IPS DF 6.9 (cell line): ENCODE results near the gene ANKRD33B.

Source experiments
- DNase-seq: peaks from one replicate; pipeline ENCODE4 v3.0.0-alpha.2; 2013; ENCODE audit warnings: low read depth, low spot score
- H3K27ac ChIP-seq: one replicate; pipeline ENCODE4 v1.5.1; 2013; ENCODE audit warnings: low read length, control low read depth
- H3K27me3 ChIP-seq: 2 replicates; pipeline ENCODE4 v1.6.1; 2013; ENCODE audit warnings: mild to moderate bottlenecking, low read length; ENCODE audit not compliant: control insufficient read depth, insufficient read depth
- H3K36me3 ChIP-seq: 2 replicates; pipeline ENCODE4 v1.6.1; 2013; ENCODE audit warnings: low read length; ENCODE audit not compliant: control insufficient read depth, insufficient read depth
- H3K4me1 ChIP-seq: 2 replicates; pipeline ENCODE4 v1.6.1; 2013; ENCODE audit warnings: low read length; ENCODE audit not compliant: control insufficient read depth, insufficient read depth
- H3K4me3 ChIP-seq: 2 replicates; pipeline ENCODE4 v1.5.1; 2013; ENCODE audit warnings: mild to moderate bottlenecking, low read length
- H3K9me3 ChIP-seq: 2 replicates; pipeline ENCODE4 v1.6.1; 2013; ENCODE audit warnings: low read length, inconsistent platforms; ENCODE audit not compliant: control insufficient read depth, insufficient read depth
- WGBS: extraction: QIAGEN DNeasy Blood & Tissue Kit; methylation state at CpG from one replicate; pipeline ENCODE4 v1.1.7; 2013; ENCODE audit warnings: mixed read lengths, missing lambda C conversion rate; ENCODE audit not compliant: insufficient read length, insufficient coverage; 5-methylcytosine and 5-hydroxymethylcytosine counted together

The ANKRD33B gene

DNA sequence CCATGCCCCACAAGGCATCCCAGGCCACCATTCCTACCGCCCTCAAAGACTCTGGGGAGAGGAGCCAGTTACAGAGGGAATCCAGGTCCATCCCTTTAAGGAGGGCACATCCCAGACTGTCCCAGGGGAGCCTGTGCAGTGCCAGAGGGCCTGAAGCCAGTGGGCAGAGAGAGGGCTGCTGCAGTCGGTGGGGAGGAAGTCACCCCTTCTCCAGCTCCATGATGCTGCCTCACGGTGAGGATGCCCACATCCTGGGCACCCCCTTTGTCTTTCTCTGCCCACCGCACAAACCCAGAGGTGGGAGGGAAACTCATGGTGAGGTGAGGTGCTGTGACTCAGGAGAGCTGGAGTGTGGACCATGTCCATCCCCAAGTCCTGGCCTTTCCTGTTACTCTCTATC lies 26.2 kb upstream of the ANKRD33B start:
- H3K27ac ChIP-seq, result no peak overlapping the region
- no peaks in the 10 kb centered on the region for H3K9me3 ChIP-seq
- WGBS, result no CpG with 5 or more reads among the region's 4 CpGs
- no peaks in the 10 kb centered on the region for H3K4me1 ChIP-seq
- H3K4me3 ChIP-seq, result no peak overlapping the region
- H3K36me3 ChIP-seq, result no peaks in the 10 kb centered on the region
- no peak for DNase-seq
- no peaks in the 10 kb centered on the region for H3K27me3 ChIP-seq

DNA sequence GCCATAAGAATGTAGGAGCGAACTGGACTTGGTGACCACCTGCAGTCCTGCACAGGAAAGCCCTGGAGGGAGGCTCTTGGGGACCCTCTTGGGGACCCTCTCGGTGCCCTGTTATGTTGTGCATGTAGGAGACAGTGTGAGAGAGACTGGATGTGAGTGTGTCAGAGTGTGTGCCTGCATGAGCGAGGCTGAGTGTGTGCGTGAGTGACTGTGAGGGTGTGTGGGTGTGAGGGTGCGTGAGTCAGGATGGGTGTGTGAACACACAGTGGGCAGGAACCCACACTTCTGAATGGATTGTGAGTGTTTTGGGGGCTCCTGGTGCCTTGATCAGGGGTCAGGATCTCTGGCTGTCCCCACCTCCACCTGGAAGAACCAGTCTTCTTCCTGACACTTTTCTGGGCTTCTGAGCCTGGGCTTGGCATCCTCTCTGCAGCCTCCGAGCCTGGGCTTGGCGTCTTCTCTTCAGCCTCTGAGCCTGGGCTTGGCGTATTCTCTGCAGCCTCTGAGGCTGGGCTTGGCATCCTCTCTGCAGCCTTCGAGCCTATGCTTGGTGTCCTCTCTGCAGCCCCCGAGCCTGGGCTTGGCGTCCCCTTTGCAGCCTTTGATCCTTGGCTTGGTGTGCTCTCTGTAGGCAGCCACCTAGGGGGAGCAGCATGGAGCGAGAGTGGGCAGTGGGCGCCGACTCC lies 25.6 kb upstream of the ANKRD33B start:
- Histone ChIP-seq H3K9me3 (no peaks in the 10 kb centered on the region), H3K4me3 (no peak overlapping the region), H3K36me3 (no peaks in the 10 kb centered on the region), H3K4me1 (no peaks in the 10 kb centered on the region), H3K27me3 (no peaks in the 10 kb centered on the region), H3K27ac (no peak overlapping the region)
- no peak for DNase-seq
- no CpG with 5 or more reads among the region's 14 CpGs for WGBS

DNA sequence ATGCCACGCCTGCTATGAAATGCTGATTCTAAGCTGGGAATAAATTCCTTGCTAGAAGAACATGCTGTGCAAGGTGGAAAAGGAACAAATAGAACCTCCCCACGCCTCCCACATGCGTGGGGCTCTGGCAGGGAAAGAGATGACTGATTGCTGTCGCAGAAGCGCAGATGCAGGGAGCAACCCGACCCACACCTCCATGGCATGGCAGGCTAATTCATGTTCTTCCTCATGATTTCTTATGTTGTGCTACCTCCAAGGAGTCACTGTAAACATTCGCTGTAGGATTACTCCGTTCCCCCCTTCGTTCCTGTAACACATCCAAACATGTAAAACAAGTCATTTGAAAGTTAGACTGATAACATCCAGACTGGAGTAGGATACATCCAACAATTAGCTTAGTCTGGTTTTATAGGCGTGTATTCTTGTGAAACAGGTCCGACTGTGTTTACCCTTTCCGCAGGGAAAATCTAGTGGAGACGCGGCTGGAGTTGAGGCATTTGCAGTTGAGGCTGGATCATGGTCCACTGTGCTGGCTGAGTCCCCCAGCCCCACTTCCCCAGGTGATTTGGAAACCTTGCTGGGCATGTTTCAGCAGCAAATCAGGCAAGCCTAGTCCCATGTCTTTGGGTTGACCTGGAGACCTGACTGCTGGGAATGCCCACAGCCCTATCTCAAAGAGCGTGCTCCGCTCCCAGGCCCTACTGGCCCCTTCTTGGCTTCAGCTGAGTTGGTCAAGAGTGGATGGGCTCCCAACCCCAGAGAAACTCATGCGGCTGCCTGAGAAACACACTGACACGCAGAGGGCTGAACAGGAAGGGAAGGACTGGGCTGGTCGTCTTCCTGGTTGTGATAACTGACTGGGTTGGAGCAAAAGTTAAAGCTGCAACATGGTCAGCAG lies 24.8 kb upstream of the ANKRD33B start:
- no peaks in the 10 kb centered on the region for H3K9me3 ChIP-seq
- no CpG with 5 or more reads among the region's 19 CpGs for WGBS
- DNase-seq, result no peak
- no peak overlapping the region for H3K27ac ChIP-seq
- H3K4me3 ChIP-seq, result no peak overlapping the region
- H3K36me3 ChIP-seq, result no peaks in the 10 kb centered on the region
- no peaks in the 10 kb centered on the region for H3K27me3 ChIP-seq
- no peaks in the 10 kb centered on the region for H3K4me1 ChIP-seq

DNA sequence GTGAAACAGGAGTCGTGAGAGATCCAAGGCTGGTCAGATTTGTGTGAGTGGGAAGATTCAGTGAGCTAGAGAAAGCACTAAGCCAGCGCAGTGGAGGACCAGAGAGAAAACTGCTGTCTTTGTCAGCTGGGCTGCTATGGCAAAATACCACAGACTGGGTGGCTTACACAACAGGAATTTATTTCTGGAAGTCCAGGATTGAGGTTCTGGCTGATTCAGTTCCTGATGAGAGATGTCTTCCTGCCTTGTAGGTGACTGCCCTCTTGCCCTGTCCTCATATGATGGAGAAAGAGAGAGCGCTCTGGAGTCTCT lies 24.2 kb upstream of the ANKRD33B start:
- Histone ChIP-seq H3K4me3 (no peak overlapping the region), H3K9me3 (no peaks in the 10 kb centered on the region), H3K4me1 (no peaks in the 10 kb centered on the region), H3K27ac (no peak overlapping the region), H3K36me3 (no peaks in the 10 kb centered on the region), H3K27me3 (no peaks in the 10 kb centered on the region)
- no CpG with 5 or more reads among the region's 3 CpGs for WGBS
- DNase-seq, result no peak

DNA sequence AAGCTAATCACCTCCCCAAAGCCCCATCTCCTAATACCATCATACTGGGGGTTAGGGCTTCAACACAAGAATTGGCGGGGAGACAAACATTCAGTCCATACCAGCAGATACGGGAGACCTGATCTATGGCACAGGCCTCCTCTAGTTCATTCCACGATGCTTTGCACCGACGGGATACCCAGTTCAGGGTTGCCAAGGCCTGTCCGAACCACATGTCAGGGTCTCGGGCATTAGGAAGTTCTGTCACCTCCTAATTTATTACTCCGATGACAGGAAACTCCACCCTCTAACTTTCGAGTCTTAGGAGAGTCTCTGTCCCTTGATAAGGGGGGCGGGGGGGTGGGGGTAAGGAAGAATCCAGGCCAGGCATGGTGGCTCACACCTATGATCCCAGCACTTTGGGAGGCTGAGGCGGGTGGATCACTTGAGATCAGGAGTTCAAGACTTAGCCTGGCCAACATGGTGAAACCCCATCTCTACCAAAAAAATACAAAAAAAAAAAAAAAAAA lies 23.8 kb upstream of the ANKRD33B start:
- Histone ChIP-seq H3K4me1 (no peaks in the 10 kb centered on the region), H3K4me3 (no peak overlapping the region), H3K9me3 (no peaks in the 10 kb centered on the region), H3K27me3 (no peaks in the 10 kb centered on the region), H3K36me3 (no peaks in the 10 kb centered on the region), H3K27ac (no peak overlapping the region)
- no peak for DNase-seq
- WGBS, result no CpG with 5 or more reads among the region's 11 CpGs

DNA sequence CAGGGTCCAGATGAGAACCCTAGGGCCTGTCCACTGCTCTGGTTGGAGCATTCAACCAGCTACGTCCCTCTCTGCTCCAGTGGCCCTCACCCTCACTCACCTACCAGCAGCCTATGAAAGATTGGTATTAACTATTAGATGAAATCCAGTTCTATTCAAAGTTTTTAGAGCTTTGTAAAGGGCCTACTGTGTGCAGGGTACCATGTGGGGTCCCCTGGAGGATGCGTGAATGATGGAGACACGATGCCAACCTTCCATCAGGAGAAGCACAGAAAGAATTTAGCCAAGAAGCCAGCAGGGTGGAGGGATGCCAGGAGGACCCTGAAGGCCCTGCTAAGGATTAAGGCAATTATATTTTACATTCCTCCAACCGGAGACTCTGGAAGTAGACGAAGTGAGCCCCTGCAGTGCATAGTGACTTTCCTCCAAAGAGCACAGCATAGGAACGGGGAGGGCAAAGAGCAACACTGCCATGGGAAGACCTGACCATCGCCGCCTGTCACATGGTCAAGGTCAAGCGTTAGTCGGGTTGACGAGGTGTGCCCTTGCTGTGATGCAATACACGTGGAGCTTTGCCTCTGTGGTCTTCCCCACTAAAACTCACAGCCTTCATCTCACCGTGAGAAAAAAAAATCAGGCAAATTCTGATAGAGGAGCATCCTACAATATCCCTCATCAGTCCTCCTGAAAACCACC lies 22.8 kb upstream of the ANKRD33B start:
- DNase-seq, result no peak
- H3K27me3 ChIP-seq, result no peaks in the 10 kb centered on the region
- no CpG with 5 or more reads among the region's 13 CpGs for WGBS
- no peak overlapping the region for H3K4me3 ChIP-seq
- no peaks in the 10 kb centered on the region for H3K9me3 ChIP-seq
- no peaks in the 10 kb centered on the region for H3K36me3 ChIP-seq
- H3K27ac ChIP-seq, result no peak overlapping the region
- no peaks in the 10 kb centered on the region for H3K4me1 ChIP-seq

DNA sequence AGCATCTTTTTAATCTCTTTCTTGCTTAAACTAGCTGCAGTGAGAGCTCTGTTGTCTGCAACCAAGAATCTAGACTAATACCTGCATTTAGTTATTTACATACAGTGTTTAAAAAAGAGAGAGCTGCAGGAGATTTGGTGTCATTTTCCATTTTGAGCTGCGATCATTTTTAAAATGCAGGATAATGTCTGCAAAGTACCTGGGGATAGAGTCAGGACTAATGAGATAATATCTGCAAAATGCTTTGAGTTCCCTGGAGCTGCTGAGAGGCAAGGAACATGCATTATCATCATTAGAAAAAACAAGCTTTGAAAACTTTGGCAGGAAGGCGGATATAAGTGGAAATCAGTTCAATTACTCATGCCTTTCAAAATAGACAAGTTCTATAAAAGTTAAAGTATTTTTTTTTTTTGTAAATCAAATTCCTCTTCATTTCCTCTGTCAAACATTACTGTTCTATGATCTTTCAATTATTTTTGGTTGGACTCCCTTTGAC lies 21.8 kb upstream of the ANKRD33B start:
- H3K27ac ChIP-seq, result no peak overlapping the region
- no peak for DNase-seq
- WGBS, result no CpG with 5 or more reads among the region's 2 CpGs

DNA sequence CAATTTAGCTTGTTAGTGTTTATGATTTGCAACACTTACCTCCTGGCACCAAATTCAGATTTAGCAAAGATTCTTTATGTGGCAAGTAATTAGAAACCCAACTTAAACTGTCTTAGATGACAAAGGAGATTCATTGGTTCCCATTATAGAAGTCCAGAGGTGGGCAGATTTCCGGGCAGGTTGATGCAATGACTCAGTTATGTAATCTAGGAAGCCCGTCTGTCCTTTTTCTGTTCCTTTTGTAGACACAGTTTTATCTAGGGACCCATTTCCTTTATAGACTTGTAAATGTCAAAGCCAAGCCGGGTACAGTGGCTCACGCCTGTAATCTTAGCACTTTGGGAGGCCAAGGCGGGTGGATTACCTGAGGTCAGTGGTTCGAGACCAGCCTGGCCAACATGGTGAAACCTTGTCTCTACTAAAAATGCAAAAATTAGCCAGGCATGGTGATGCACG lies 20.3 kb upstream of the ANKRD33B start:
- DNase-seq, result no peak
- H3K27me3 ChIP-seq, result no peaks in the 10 kb centered on the region
- H3K4me3 ChIP-seq, result no peak overlapping the region
- no peak overlapping the region for H3K27ac ChIP-seq
- H3K4me1 ChIP-seq, result no peaks in the 10 kb centered on the region
- no peaks in the 10 kb centered on the region for H3K36me3 ChIP-seq
- no CpG with 5 or more reads among the region's 7 CpGs for whole genome bisulfite sequencing
- H3K9me3 ChIP-seq, result no peaks in the 10 kb centered on the region

More for the DNA sequence above, 21.8 kb upstream of the ANKRD33B start:
- no peaks in the 10 kb centered on the region for H3K36me3 ChIP-seq
- no peaks in the 10 kb centered on the region for H3K27me3 ChIP-seq
- H3K4me1 ChIP-seq, result no peaks in the 10 kb centered on the region
- no peak overlapping the region for H3K4me3 ChIP-seq
- H3K9me3 ChIP-seq, result no peaks in the 10 kb centered on the region

DNA sequence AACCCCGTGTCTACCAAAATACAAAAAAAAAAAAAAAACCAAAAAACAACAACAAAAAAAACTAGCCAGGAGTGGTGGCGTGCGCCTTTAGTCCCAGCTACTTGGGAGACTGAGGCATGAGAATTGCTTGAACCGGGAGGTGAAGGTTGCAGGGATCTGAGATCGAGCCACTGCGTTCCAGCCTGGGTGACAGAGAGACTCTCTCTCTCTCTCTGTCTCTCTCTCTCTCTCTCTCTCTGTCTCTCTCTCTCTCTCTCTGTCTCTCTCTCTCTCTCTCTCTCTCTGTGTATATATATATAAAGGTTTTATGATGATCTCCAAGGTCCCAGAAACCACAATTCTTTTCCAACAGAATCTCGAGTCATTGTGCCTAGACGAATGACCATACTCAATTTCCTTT lies 18.8 kb upstream of the ANKRD33B start:
- H3K27me3 ChIP-seq, result no peaks in the 10 kb centered on the region
- DNase-seq, result no peak
- no peaks in the 10 kb centered on the region for H3K36me3 ChIP-seq
- H3K9me3 ChIP-seq, result no peaks in the 10 kb centered on the region
- no peak overlapping the region for H3K4me3 ChIP-seq
- no peaks in the 10 kb centered on the region for H3K4me1 ChIP-seq
- WGBS, result no CpG with 5 or more reads among the region's 8 CpGs
- H3K27ac ChIP-seq, result no peak overlapping the region

DNA sequence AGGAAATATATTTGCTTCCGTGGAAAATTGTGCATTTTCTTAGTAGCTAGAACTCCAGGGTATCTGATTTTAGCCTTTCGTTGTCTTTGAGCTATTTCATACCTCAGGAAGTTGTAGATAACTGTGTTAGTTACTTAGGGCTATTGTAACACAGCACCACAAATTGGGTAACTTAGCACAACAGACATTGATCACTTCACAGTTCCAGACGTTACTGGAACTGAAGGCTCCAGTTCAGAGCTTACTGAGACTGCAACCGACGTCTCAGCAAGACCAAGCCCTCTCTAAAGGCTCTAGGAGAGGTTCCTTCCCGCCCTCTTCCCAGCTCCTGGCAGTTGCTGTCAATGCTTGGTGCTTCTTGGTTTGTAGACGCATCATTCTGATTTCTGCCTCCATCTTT lies 17.7 kb upstream of the ANKRD33B start:
- no CpG with 5 or more reads among the region's 7 CpGs for WGBS

More for the DNA sequence above, 17.7 kb upstream of the ANKRD33B start:
- no peaks in the 10 kb centered on the region for H3K36me3 ChIP-seq
- H3K4me3 ChIP-seq, result no peak overlapping the region
- no peaks in the 10 kb centered on the region; the same call in 1 of the 2 replicates for H3K4me1 ChIP-seq
- H3K27ac ChIP-seq, result no peak overlapping the region
- no peak for DNase-seq
- H3K27me3 ChIP-seq, result no peaks in the 10 kb centered on the region
- H3K9me3 ChIP-seq, result no peaks in the 10 kb centered on the region
